Measurements from ENCODE around the gene POLG2.

DNA sequence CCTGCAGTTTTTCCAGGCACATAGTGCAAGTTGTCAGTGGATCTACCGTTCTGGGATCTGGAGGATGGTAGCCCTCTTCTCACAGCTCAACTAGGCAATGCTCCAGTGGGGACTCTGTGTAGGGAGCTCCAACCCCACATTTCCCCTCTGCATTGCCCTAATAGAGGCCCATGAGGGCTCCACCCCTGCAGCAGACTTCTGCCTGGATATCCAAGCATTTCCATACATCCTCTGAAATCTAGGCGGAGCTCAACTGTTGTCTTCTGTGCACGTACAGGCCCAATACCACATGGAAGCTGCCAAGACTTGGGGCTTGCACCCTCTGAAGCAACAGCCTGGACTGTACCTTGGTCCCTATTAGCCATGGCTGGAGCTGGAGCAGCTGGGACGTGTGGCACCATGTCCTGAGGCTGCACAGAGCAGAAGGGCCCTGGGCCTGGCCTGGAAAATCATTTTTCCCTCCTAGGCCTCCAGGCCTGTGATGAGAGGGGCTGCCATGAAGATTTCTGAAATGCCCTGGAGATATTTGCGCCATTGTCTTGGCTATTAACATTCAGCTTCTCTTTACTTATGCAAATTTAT, 58.8 kb downstream of the POLG2 start:
- TF ChIP-seq, protein P1, sequence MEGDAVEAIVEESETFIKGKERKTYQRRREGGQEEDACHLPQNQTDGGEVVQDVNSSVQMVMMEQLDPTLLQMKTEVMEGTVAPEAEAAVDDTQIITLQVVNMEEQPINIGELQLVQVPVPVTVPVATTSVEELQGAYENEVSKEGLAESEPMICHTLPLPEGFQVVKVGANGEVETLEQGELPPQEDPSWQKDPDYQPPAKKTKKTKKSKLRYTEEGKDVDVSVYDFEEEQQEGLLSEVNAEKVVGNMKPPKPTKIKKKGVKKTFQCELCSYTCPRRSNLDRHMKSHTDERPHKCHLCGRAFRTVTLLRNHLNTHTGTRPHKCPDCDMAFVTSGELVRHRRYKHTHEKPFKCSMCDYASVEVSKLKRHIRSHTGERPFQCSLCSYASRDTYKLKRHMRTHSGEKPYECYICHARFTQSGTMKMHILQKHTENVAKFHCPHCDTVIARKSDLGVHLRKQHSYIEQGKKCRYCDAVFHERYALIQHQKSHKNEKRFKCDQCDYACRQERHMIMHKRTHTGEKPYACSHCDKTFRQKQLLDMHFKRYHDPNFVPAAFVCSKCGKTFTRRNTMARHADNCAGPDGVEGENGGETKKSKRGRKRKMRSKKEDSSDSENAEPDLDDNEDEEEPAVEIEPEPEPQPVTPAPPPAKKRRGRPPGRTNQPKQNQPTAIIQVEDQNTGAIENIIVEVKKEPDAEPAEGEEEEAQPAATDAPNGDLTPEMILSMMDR (IDR thresholded peaks at IDR 0.05) = no peak
- no peak for TF ChIP-seq ZFX (IDR thresholded peaks at IDR 0.05; ENCODE audit: borderline replicate concordance)
